Peyer's patch (tissue), 4 donors: ENCODE data around the gene LTN1.

Source experiments
- POLR2A ChIP-seq, 2 donors: fragments of 450-650 bp; IDR thresholded peaks; one replicate each; pipeline ENCODE4 v1.5.1; 2017; ENCODE audit warnings: antibody characterized with exemption in 2 of 2, mild to moderate bottlenecking in 2 of 2, moderate library complexity in 2 of 2
- TF ChIP-seq, protein P1 (sequence below), 6 experiments: fragments of 450-650 bp in 4 of 6; fragments of 200-600 bp in 2 of 6; sonication (generic) in 1 of 6; IDR thresholded peaks; one replicate each; pipeline ENCODE4 v1.5.1; 2017 to 2019; ENCODE audit warnings: antibody characterized with exemption in 6 of 6, mild to moderate bottlenecking in 3 of 6, moderate library complexity in 1 of 6

DNA sequence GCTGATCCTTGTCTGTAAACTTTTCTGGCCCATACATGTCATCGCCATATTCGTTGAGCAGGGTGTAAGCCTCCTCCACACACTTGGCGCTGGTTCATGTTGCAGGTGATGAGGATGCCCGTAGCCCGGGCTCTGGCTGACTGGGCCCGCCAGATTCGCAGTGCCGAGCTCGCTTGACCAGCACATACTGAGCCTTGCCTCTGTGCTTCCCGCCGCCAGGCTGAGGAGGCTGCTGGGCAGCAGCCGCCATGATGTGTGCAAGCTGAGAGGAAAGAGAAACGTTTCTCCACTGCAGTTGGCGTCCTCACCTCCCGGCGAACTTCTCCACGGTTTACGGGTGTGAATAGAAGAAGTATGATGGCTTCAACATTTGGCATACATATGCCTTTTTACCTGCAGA lies 89.2 kb downstream of the LTN1 start:
- TF ChIP-seq, protein P1, sequence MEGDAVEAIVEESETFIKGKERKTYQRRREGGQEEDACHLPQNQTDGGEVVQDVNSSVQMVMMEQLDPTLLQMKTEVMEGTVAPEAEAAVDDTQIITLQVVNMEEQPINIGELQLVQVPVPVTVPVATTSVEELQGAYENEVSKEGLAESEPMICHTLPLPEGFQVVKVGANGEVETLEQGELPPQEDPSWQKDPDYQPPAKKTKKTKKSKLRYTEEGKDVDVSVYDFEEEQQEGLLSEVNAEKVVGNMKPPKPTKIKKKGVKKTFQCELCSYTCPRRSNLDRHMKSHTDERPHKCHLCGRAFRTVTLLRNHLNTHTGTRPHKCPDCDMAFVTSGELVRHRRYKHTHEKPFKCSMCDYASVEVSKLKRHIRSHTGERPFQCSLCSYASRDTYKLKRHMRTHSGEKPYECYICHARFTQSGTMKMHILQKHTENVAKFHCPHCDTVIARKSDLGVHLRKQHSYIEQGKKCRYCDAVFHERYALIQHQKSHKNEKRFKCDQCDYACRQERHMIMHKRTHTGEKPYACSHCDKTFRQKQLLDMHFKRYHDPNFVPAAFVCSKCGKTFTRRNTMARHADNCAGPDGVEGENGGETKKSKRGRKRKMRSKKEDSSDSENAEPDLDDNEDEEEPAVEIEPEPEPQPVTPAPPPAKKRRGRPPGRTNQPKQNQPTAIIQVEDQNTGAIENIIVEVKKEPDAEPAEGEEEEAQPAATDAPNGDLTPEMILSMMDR (IDR thresholded peaks at IDR 0.05) = no peak
- TF ChIP-seq POLR2A (IDR thresholded peaks at IDR 0.05) = no peak
